Ovary (tissue), 3 donors: ENCODE measurements around the gene FLVCR2.

Experiments used
- EP300 ChIP-seq: sonication (generic); formaldehyde crosslinking; IDR thresholded peaks from one replicate; pipeline ENCODE4 v1.6.1; 2017; ENCODE audit warnings: antibody characterized with exemption
- POLR2A ChIP-seq: fragments of 450-650 bp; IDR thresholded peaks from one replicate; pipeline ENCODE4 v1.6.1; 2017; ENCODE audit warnings: antibody characterized with exemption, mild to moderate bottlenecking, moderate library complexity
- TF ChIP-seq, protein P1 (sequence below), 3 donors: fragments of 450-650 bp in 2 of 3; fragments of 200-600 bp in 1 of 3; IDR thresholded peaks; one replicate each; pipeline versions ENCODE4 v1.5.1 to v1.8.0; 2016 to 2022; ENCODE audit warnings: antibody characterized with exemption in 3 of 3, mild to moderate bottlenecking in 1 of 3
- donor health status: DM: no; HTN: no; CAD: no.

DNA sequence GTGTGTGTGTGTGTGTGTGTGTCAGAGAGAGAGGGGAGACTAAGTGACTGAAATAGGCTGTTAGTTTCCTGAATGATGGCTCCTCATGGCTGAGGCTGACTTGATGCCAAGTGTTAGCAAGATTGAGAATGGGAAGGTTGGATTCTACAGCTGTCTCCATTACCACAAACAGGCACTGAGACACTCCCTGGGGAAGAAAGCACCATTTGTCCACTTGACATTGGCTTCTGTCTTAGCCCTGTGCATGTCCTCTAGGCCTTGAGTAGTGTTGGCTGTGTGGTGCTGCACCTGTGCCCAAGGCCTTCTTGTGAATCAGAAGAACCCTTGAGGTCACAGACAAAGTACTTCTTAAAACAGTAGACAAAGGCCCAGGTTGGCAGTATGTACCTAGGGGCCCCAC, 66.6 kb downstream of the FLVCR2 start:
- TF ChIP-seq, protein P1, sequence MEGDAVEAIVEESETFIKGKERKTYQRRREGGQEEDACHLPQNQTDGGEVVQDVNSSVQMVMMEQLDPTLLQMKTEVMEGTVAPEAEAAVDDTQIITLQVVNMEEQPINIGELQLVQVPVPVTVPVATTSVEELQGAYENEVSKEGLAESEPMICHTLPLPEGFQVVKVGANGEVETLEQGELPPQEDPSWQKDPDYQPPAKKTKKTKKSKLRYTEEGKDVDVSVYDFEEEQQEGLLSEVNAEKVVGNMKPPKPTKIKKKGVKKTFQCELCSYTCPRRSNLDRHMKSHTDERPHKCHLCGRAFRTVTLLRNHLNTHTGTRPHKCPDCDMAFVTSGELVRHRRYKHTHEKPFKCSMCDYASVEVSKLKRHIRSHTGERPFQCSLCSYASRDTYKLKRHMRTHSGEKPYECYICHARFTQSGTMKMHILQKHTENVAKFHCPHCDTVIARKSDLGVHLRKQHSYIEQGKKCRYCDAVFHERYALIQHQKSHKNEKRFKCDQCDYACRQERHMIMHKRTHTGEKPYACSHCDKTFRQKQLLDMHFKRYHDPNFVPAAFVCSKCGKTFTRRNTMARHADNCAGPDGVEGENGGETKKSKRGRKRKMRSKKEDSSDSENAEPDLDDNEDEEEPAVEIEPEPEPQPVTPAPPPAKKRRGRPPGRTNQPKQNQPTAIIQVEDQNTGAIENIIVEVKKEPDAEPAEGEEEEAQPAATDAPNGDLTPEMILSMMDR (IDR thresholded peaks at IDR 0.05), result no peak
- no peak for TF ChIP-seq POLR2A
- no peak for TF ChIP-seq EP300
